B cell (primary cell): ENCODE measurements around the gene MGARP. TPM values are rescaled to one million over a fixed set of nuclear protein-coding genes. Genes with fewer than 3 reads are reported as not detected.

Source experiments
- ATAC-seq: fragments of 200-7000 bp; cut with Tn5 transposase; one replicate; pipeline ENCODE4 v1.10.0; 2021; ENCODE audit warnings: low read depth, mild to moderate bottlenecking, moderate number of reproducible peaks, moderate library complexity
- CTCF ChIA-PET: fragments of 350-600 bp; sonication (Branson Sonifier 250); formaldehyde crosslinking; loops from one replicate; lab custom pipeline; 2021; ENCODE audit warnings: antibody characterized with exemption, inconsistent platforms; lab: Charles Lee
- POLR2A ChIA-PET: fragments of 350-600 bp; sonication (Branson Sonifier 250); formaldehyde crosslinking; loops from one replicate; lab custom pipeline; 2021; ENCODE audit warnings: antibody characterized with exemption; lab: Charles Lee
- DNase-seq: peaks from one replicate; pipeline ENCODE4 v3.0.0; 2013
- H2AFZ ChIP-seq: 2 replicates; pipeline ENCODE4 v1.6.1; 2012; ENCODE audit warnings: mild to moderate bottlenecking, low read depth, low read length; ENCODE audit not compliant: insufficient read depth, poor library complexity, severe bottlenecking
- H3K27ac ChIP-seq, 2 donors: 1 replicate in 1 of 2; 2 replicates in 1 of 2; pipeline ENCODE4 v1.5.1; 2012 to 2013; ENCODE audit warnings: low read length in 2 of 2, mild to moderate bottlenecking in 2 of 2, moderate library complexity in 1 of 2
- H3K27me3 ChIP-seq, 4 experiments: fragments of 200-600 bp in 1 of 4; sonication (generic) in 1 of 4; replicated peaks in 1 of 4; 1 replicate in 2 of 4; 2 replicates in 2 of 4; pipeline versions ENCODE4 v1.6.1 to v1.7.0; 2013 to 2016; ENCODE audit warnings: low read length in 3 of 4, mild to moderate bottlenecking in 2 of 4, mixed read lengths in 1 of 4, moderate library complexity in 1 of 4; ENCODE audit not compliant: insufficient read depth in 4 of 4, control insufficient read depth in 3 of 4; ENCODE audit errors: control extremely low read depth in 1 of 4
- H3K36me3 ChIP-seq, 2 experiments: replicated peaks in 1 of 2; 1 replicate in 1 of 2; 2 replicates in 1 of 2; pipeline versions ENCODE4 v1.6.1 to v1.7.1; 2013; ENCODE audit warnings: low read length in 1 of 2; ENCODE audit not compliant: insufficient read depth in 2 of 2, control insufficient read depth in 1 of 2; ENCODE audit errors: control extremely low read depth in 1 of 2, extremely low read depth in 1 of 2
- H3K4me1 ChIP-seq, 2 donors: fragments of 200-600 bp in 1 of 2; sonication (generic) in 1 of 2; 1 replicate in 1 of 2; 2 replicates in 1 of 2; pipeline versions ENCODE4 v1.5.1 to v1.6.1; 2013 to 2017; ENCODE audit warnings: low read length in 2 of 2; ENCODE audit not compliant: control insufficient read depth in 2 of 2, insufficient read depth in 2 of 2
- H3K4me2 ChIP-seq: replicated peaks from 2 replicates; pipeline ENCODE3; 2012; ENCODE audit warnings: mild to moderate bottlenecking, low read depth, low read length; ENCODE audit not compliant: poor library complexity, severe bottlenecking
- H3K4me3 ChIP-seq, 5 experiments: fragments of 200-600 bp in 1 of 5; sonication (generic) in 1 of 5; 1 replicate in 3 of 5; 2 replicates in 2 of 5; pipeline versions ENCODE4 v1.5.1 to v1.7.0; 2011 to 2016; ENCODE audit warnings: low read length in 4 of 5, mild to moderate bottlenecking in 4 of 5, low read depth in 2 of 5, control low read depth in 1 of 5, moderate library complexity in 1 of 5; ENCODE audit not compliant: insufficient read depth in 1 of 5; ENCODE audit errors: control extremely low read depth in 1 of 5, extremely low read depth in 1 of 5
- H3K79me2 ChIP-seq: fragments of 200-600 bp; sonication (generic); one replicate; pipeline ENCODE4 v1.6.0; 2016; ENCODE audit warnings: low read length; ENCODE audit not compliant: control insufficient read depth, insufficient read depth
- H3K9ac ChIP-seq: fragments of 200-600 bp; sonication (generic); 2 replicates; pipeline ENCODE4 v1.6.1; 2017; ENCODE audit warnings: mild to moderate bottlenecking, low read length, moderate library complexity
- H3K9me3 ChIP-seq, 3 donors: one replicate each; pipeline versions ENCODE4 v1.6.1 to v1.7.1; 2013; ENCODE audit warnings: low read length in 2 of 3; ENCODE audit not compliant: control insufficient read depth in 2 of 3, insufficient read depth in 1 of 3; ENCODE audit errors: control extremely low read depth in 1 of 3
- H4K20me1 ChIP-seq: 2 replicates; pipeline ENCODE4 v1.6.0; 2012; ENCODE audit warnings: mild to moderate bottlenecking, low read length; ENCODE audit not compliant: insufficient read depth, control insufficient read depth, poor library complexity, severe bottlenecking
- H3K27ac Mint-ChIP-seq: one replicate; pipeline ENCODE4 v1.8.0; 2021; ENCODE audit warnings: mixed read lengths
- H3K27me3 Mint-ChIP-seq: one replicate; pipeline ENCODE4 v1.8.0; 2021; ENCODE audit warnings: mixed read lengths
- H3K4me1 Mint-ChIP-seq: one replicate; pipeline ENCODE4 v1.8.0; 2021; ENCODE audit warnings: mixed read lengths
- H3K4me3 Mint-ChIP-seq: one replicate; pipeline ENCODE4 v1.8.0; 2021; ENCODE audit warnings: mixed read lengths
- H3K9me3 Mint-ChIP-seq: one replicate; pipeline ENCODE4 v1.8.0; 2022; ENCODE audit warnings: mixed read lengths; ENCODE audit not compliant: insufficient read depth
- EZH2 ChIP-seq: IDR thresholded peaks from 2 replicates; pipeline ENCODE4 v1.6.1; 2012; ENCODE audit warnings: borderline replicate concordance, low read depth, mild to moderate bottlenecking, moderate library complexity, low read length; ENCODE audit not compliant: insufficient read depth, poor library complexity, severe bottlenecking
- WGBS: methylation state at CpG from one replicate; pipeline ENCODE4 v1.1.5; 2013; ENCODE audit warnings: missing lambda C conversion rate; ENCODE audit not compliant: insufficient coverage; 5-methylcytosine and 5-hydroxymethylcytosine counted together
- intact Hi-C: fragments of 100-400 bp; cut with micrococcal nuclease; formaldehyde crosslinking; loops from one replicate; pipeline ENCODE4 v1.10.0; 2022
- polyA plus RNA-seq: library from polyadenylated mRNA; depleted of rRNA; stranded (reverse); fragments of >200 nt; gene quantifications from 2 replicates; pipeline ENCODE4 v1.2.3, GENCODE V29; 2012
- total RNA-seq, 2 donors: library from RNA; stranded (reverse); fragments of 120-200 nt in 1 of 2; gene quantifications; 1 replicate in 1 of 2; 2 replicates in 1 of 2; pipeline versions ENCODE4 v1.2.3 to v1.2.4, GENCODE V29; 2013 to 2022
- TF ChIP-seq, protein P1 (sequence below): fragments of 200-600 bp; IDR thresholded peaks from one replicate; pipeline ENCODE4 v1.8.0; 2022; ENCODE audit warnings: antibody characterized with exemption, mild to moderate bottlenecking

MGARP gene
- total and polyA plus RNA-seq, 2 donors (not counting 1 experiment from before 2014, with no cell fraction given) = 0.28 TPM; not detected in 1

DNA sequence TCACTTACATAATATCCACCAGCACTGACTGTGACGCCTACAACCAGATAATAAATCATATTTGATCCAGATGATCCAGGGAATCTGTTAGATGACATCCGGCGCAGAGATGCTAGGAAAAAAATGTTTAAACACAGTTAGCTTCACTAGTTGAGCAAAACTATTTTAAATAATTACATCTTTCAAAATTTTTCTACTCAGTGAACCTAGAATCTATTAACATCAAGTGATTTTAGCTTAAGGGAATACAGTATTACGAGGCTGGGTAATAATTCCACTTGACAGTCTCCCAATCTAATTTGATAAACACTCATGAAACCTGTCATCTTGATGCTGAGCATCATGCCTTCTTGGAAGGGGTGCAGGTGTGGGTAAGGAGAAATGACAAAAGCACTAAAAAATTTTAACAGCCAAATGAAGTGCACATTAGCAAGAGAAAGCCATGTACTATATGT is 4.7 kb downstream of the MGARP start:
- H3K79me2 ChIP-seq = no peaks in the 10 kb centered on the region
- H3K9ac ChIP-seq = no peak overlapping the region
- no peaks in the 10 kb centered on the region for H4K20me1 ChIP-seq
- no peak for ATAC-seq
- H2AFZ ChIP-seq = no peak overlapping the region
- no peak overlapping the region for H3K4me3 ChIP-seq
- no peak overlapping the region for H3K27ac Mint-ChIP-seq
- peaks cover 17% of the 10 kb centered on the region in 2 donors for H3K4me1 ChIP-seq
- peaks cover 0 to 8% (median 2%) of the 10 kb centered on the region in 3 donors for H3K9me3 ChIP-seq
- no peak overlapping the region for H3K4me3 Mint-ChIP-seq
- ChIA-PET POLR2A (no interaction called here), CTCF (interaction anchor here (0.6 to 2.2 kb wide), 5 partner anchors 9 to 245 kb away, joined by 3 to 9 read pairs (median 5); no protein-coding TSS in a partner anchor)
- no peak overlapping the region for H3K27ac ChIP-seq
- DNase-seq = no peak
- H3K27me3 Mint-ChIP-seq = peaks cover 35% of the 10 kb centered on the region
- H3K9me3 Mint-ChIP-seq = no peaks in the 10 kb centered on the region
- no peak for TF ChIP-seq EZH2
- TF ChIP-seq, protein P1, sequence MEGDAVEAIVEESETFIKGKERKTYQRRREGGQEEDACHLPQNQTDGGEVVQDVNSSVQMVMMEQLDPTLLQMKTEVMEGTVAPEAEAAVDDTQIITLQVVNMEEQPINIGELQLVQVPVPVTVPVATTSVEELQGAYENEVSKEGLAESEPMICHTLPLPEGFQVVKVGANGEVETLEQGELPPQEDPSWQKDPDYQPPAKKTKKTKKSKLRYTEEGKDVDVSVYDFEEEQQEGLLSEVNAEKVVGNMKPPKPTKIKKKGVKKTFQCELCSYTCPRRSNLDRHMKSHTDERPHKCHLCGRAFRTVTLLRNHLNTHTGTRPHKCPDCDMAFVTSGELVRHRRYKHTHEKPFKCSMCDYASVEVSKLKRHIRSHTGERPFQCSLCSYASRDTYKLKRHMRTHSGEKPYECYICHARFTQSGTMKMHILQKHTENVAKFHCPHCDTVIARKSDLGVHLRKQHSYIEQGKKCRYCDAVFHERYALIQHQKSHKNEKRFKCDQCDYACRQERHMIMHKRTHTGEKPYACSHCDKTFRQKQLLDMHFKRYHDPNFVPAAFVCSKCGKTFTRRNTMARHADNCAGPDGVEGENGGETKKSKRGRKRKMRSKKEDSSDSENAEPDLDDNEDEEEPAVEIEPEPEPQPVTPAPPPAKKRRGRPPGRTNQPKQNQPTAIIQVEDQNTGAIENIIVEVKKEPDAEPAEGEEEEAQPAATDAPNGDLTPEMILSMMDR = no peak
- H3K4me1 Mint-ChIP-seq = peaks cover 17% of the 10 kb centered on the region
- intact Hi-C loops = no loop called here
- no peak overlapping the region for H3K4me2 ChIP-seq
- WGBS = 100% methylated on average over 1 of the region's 4 CpGs
- peaks cover 0 to 33% (median 29%) of the 10 kb centered on the region in 4 experiments for H3K27me3 ChIP-seq
- no peaks in the 10 kb centered on the region for H3K36me3 ChIP-seq

DNA sequence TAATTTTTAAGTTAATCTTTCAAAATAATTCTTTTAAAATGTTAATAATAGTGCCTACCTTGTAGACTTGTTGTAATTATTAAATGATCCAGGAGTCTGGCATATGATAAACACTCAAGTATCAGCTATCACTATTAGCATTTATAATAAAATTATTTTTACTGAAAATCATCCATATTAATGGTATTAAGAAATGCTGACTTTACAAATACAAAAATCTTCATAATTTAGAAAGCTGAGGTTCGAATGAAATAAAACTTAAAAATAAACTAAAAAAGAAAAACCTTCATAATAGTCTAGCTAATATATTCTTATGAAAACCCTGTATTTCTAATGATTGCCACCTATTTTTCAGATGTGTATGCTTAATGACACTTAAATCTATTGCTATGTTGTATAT is 5.2 kb downstream of the MGARP start:
- no peak overlapping the region for H3K4me3 Mint-ChIP-seq
- ChIA-PET CTCF (interaction anchor here (0.6 to 2.2 kb wide), 5 partner anchors 8 to 176 kb away, joined by 3 to 9 read pairs (median 4); no protein-coding TSS in a partner anchor), POLR2A (no interaction called here)
- H3K79me2 ChIP-seq = no peaks in the 10 kb centered on the region
- H4K20me1 ChIP-seq = no peaks in the 10 kb centered on the region
- H3K9me3 ChIP-seq = peaks cover 0 to 5% (median 2%) of the 10 kb centered on the region in 3 donors
- H2AFZ ChIP-seq = no peak overlapping the region
- DNase-seq (no peak), ATAC-seq (no peak)
- no peak for TF ChIP-seq EZH2
- TF ChIP-seq, protein P1 = no peak
- no peaks in the 10 kb centered on the region for H3K9me3 Mint-ChIP-seq
- H3K4me2 ChIP-seq = no peak overlapping the region
- H3K27me3 Mint-ChIP-seq = peaks cover 29% of the 10 kb centered on the region
- peaks cover 11% of the 10 kb centered on the region for H3K4me1 Mint-ChIP-seq
- H3K4me1 ChIP-seq = peaks cover 11 to 12% of the 10 kb centered on the region in 2 donors
- no peak overlapping the region for H3K27ac Mint-ChIP-seq
- H3K27me3 ChIP-seq = peaks cover 0 to 31% (median 24%) of the 10 kb centered on the region in 4 experiments
- H3K27ac ChIP-seq = no peak overlapping the region
- H3K4me3 ChIP-seq = no peak overlapping the region
- intact Hi-C loops = no loop called here
- H3K36me3 ChIP-seq = no peaks in the 10 kb centered on the region
- H3K9ac ChIP-seq = no peak overlapping the region
- no CpG with 5 or more reads among the region's 1 CpG for WGBS
